CD8-positive, alpha-beta memory T cell (primary cell): ENCODE data around the gene WTIP. TPM values are rescaled to one million over a fixed set of nuclear protein-coding genes. Genes with fewer than 3 reads are reported as not detected.

Source experiments
- CTCF ChIA-PET: fragments of 350-600 bp; sonication (Branson Sonifier 250); formaldehyde crosslinking; loops from one replicate; lab custom pipeline; 2021; ENCODE audit warnings: antibody characterized with exemption; lab: Charles Lee
- POLR2A ChIA-PET: fragments of 350-600 bp; sonication (Branson Sonifier 250); formaldehyde crosslinking; loops from one replicate; lab custom pipeline; 2021; ENCODE audit warnings: antibody characterized with exemption; lab: Charles Lee
- DNase-seq, 5 donors: peaks; one replicate each; pipeline versions ENCODE4 v3.0.0 to v3.0.0-alpha.2; 2020 to 2022; ENCODE audit warnings: mixed read lengths in 1 of 5
- H3K27ac ChIP-seq: one replicate; pipeline ENCODE4 v1.7.0; 2013; ENCODE audit warnings: low read depth, mild to moderate bottlenecking, low read length, moderate library complexity
- H3K27me3 ChIP-seq: 2 replicates; pipeline ENCODE4 v1.7.0; 2013; ENCODE audit warnings: low read length, mild to moderate bottlenecking; ENCODE audit not compliant: insufficient read depth, poor library complexity, severe bottlenecking
- H3K36me3 ChIP-seq: 2 replicates; pipeline ENCODE4 v1.7.0; 2013; ENCODE audit warnings: mild to moderate bottlenecking, low read length, moderate library complexity; ENCODE audit not compliant: insufficient read depth
- H3K4me1 ChIP-seq: 2 replicates; pipeline ENCODE4 v1.7.0; 2013; ENCODE audit warnings: mild to moderate bottlenecking, low read length, moderate library complexity; ENCODE audit not compliant: insufficient read depth
- H3K4me3 ChIP-seq: 2 replicates; pipeline ENCODE4 v1.7.0; 2013; ENCODE audit warnings: mild to moderate bottlenecking, low read length
- H3K9me3 ChIP-seq: 2 replicates; pipeline ENCODE4 v1.7.0; 2013; ENCODE audit warnings: mild to moderate bottlenecking, low read length
- H3K27ac Mint-ChIP-seq, 8 donors: one replicate each; pipeline ENCODE4 v1.8.0; 2020 to 2021; ENCODE audit warnings: mixed read lengths in 8 of 8, mild to moderate bottlenecking in 6 of 8, inconsistent platforms in 3 of 8, moderate library complexity in 3 of 8
- H3K27me3 Mint-ChIP-seq, 2 donors: one replicate each; pipeline ENCODE4 v1.8.0; 2020 to 2021; ENCODE audit warnings: mixed read lengths in 2 of 2, mild to moderate bottlenecking in 1 of 2, moderate library complexity in 1 of 2
- H3K36me3 Mint-ChIP-seq, 3 donors: one replicate each; pipeline ENCODE4 v1.8.0; 2020 to 2021; ENCODE audit warnings: mixed read lengths in 3 of 3, inconsistent platforms in 1 of 3, mild to moderate bottlenecking in 1 of 3
- H3K4me1 Mint-ChIP-seq, 3 donors: one replicate each; pipeline ENCODE4 v1.8.0; 2020 to 2021; ENCODE audit warnings: mixed read lengths in 3 of 3, inconsistent platforms in 1 of 3, mild to moderate bottlenecking in 1 of 3
- H3K4me3 Mint-ChIP-seq, 7 donors: one replicate each; pipeline ENCODE4 v1.8.0; 2020 to 2021; ENCODE audit warnings: mixed read lengths in 7 of 7, mild to moderate bottlenecking in 6 of 7, moderate library complexity in 4 of 7, inconsistent platforms in 2 of 7
- H3K9me3 Mint-ChIP-seq, 5 donors: one replicate each; pipeline ENCODE4 v1.8.0; 2020 to 2022; ENCODE audit warnings: mixed read lengths in 5 of 5, mild to moderate bottlenecking in 3 of 5, moderate library complexity in 2 of 5, inconsistent platforms in 1 of 5
- polyA plus RNA-seq: library from polyadenylated mRNA; unstranded; fragments of 300-500 nt; fragmentation: Illumina TruSeq; gene quantifications from one replicate; pipeline ENCODE4 v1.2.3, GENCODE V29; 2021
- total RNA-seq, 2 experiments: library from RNA; stranded (reverse); gene quantifications; one replicate each; pipeline ENCODE4 v1.2.3, GENCODE V29; 2021

Gene WTIP
- total and polyA plus RNA-seq, 3 experiments from 2014 or later, result 0.16 to 0.83 TPM; not detected in 1

GRCh38 chr19:34540811-34541557 is 59.4 kb downstream of the WTIP start:
- no peak for DNase-seq
- H3K36me3 Mint-ChIP-seq, result no peaks in the 10 kb centered on the region
- peaks cover 9 to 42% of the 10 kb centered on the region in 2 donors for H3K27me3 Mint-ChIP-seq
- no peaks in the 10 kb centered on the region for H3K36me3 ChIP-seq
- CTCF ChIA-PET, result interaction anchor here (0.7 kb wide), 1 partner anchor 12 kb away, joined by 3 read pairs; no protein-coding TSS in a partner anchor
- no peaks in the 10 kb centered on the region for H3K27me3 ChIP-seq
- H3K27ac ChIP-seq, result no peak overlapping the region
- no peak overlapping the region for H3K4me3 Mint-ChIP-seq
- no peak overlapping the region for H3K4me3 ChIP-seq
- no peaks in the 10 kb centered on the region for H3K4me1 Mint-ChIP-seq
- H3K27ac Mint-ChIP-seq, result no peak overlapping the region
- H3K9me3 Mint-ChIP-seq, result peaks cover 16 to 37% (median 22%) of the 10 kb centered on the region in 5 donors
- no peaks in the 10 kb centered on the region for H3K4me1 ChIP-seq
- H3K9me3 ChIP-seq, result no peaks in the 10 kb centered on the region
- POLR2A ChIA-PET, result no interaction called here

- POLR2A ChIA-PET, result no interaction called here
These were observed 68.3 kb downstream of the WTIP start for GRCh38 chr19:34549833-34550232.

GRCh38 chr19:34555447-34555846 is 73.9 kb downstream of the WTIP start:
- H3K4me1 ChIP-seq, result no peaks in the 10 kb centered on the region
- H3K27ac ChIP-seq, result no peak overlapping the region
- Mint-ChIP-seq H3K36me3 (no peaks in the 10 kb centered on the region), H3K9me3 (peaks cover under 1 to 12% (median 3%) of the 10 kb centered on the region in 5 donors), H3K4me1 (no peaks in the 10 kb centered on the region), H3K27me3 (peaks cover 33 to 65% of the 10 kb centered on the region in 2 donors), H3K4me3 (no peak overlapping the region), H3K27ac (no peak overlapping the region)
- no peaks in the 10 kb centered on the region for H3K27me3 ChIP-seq
- CTCF ChIA-PET, result no interaction called here
- no peak for DNase-seq
- POLR2A ChIA-PET, result no interaction called here
- no peaks in the 10 kb centered on the region for H3K9me3 ChIP-seq
- no peak overlapping the region for H3K4me3 ChIP-seq
- no peaks in the 10 kb centered on the region for H3K36me3 ChIP-seq

More at GRCh38 chr19:34549833-34550232, 68.3 kb downstream of the WTIP start:
- Mint-ChIP-seq H3K4me3 (no peak overlapping the region), H3K36me3 (peaks cover 0 to 7% (median 3%) of the 10 kb centered on the region in 3 donors), H3K27me3 (peaks cover 20 to 25% of the 10 kb centered on the region in 2 donors), H3K9me3 (peaks cover 14 to 38% (median 24%) of the 10 kb centered on the region in 5 donors), H3K27ac (no peak overlapping the region), H3K4me1 (no peaks in the 10 kb centered on the region)
- Histone ChIP-seq H3K36me3 (no peaks in the 10 kb centered on the region), H3K9me3 (peaks cover 5% of the 10 kb centered on the region), H3K27ac (no peak overlapping the region), H3K4me3 (no peak overlapping the region), H3K27me3 (no peaks in the 10 kb centered on the region), H3K4me1 (no peaks in the 10 kb centered on the region)
- no peak for DNase-seq
- CTCF ChIA-PET, result no interaction called here

- H3K27ac ChIP-seq, result no peak overlapping the region
- H3K9me3 ChIP-seq, result no peaks in the 10 kb centered on the region
- POLR2A ChIA-PET, result no interaction called here
- no peaks in the 10 kb centered on the region for H3K36me3 Mint-ChIP-seq
- no peaks in the 10 kb centered on the region for H3K36me3 ChIP-seq
- CTCF ChIA-PET, result no interaction called here
- H3K9me3 Mint-ChIP-seq, result peaks cover 0 to 9% (median 2%) of the 10 kb centered on the region in 5 donors
- no peaks in the 10 kb centered on the region for H3K27me3 ChIP-seq
- no peaks in the 10 kb centered on the region for H3K4me1 ChIP-seq
- H3K27me3 Mint-ChIP-seq, result peaks cover 35 to 65% of the 10 kb centered on the region in 2 donors
- H3K27ac Mint-ChIP-seq, result no peak overlapping the region
- H3K4me3 ChIP-seq, result no peak overlapping the region
- H3K4me3 Mint-ChIP-seq, result no peak overlapping the region
- no peaks in the 10 kb centered on the region for H3K4me1 Mint-ChIP-seq
- no peak for DNase-seq
These were observed 74.9 kb downstream of the WTIP start for GRCh38 chr19:34556488-34556887.

- no peak overlapping the region for H3K4me3 Mint-ChIP-seq
- H3K4me1 Mint-ChIP-seq, result no peaks in the 10 kb centered on the region
- H3K4me1 ChIP-seq, result no peaks in the 10 kb centered on the region
- H3K27me3 ChIP-seq, result no peaks in the 10 kb centered on the region
- H3K36me3 Mint-ChIP-seq, result no peaks in the 10 kb centered on the region
- no peaks in the 10 kb centered on the region for H3K36me3 ChIP-seq
- ChIA-PET CTCF (no interaction called here), POLR2A (no interaction called here)
- H3K9me3 Mint-ChIP-seq, result peaks cover 2 to 15% (median 7%) of the 10 kb centered on the region in 5 donors
- peaks cover 32 to 56% of the 10 kb centered on the region in 2 donors for H3K27me3 Mint-ChIP-seq
- no peak overlapping the region for H3K27ac Mint-ChIP-seq
- H3K27ac ChIP-seq, result no peak overlapping the region
- no peaks in the 10 kb centered on the region for H3K9me3 ChIP-seq
- DNase-seq, result no peak
- H3K4me3 ChIP-seq, result no peak overlapping the region
These were observed 77.5 kb downstream of the WTIP start for GRCh38 chr19:34559045-34559444.

GRCh38 chr19:34560229-34560628 is 78.7 kb downstream of the WTIP start:
- no peak overlapping the region for H3K4me3 Mint-ChIP-seq
- CTCF ChIA-PET, result no interaction called here
- no peak overlapping the region for H3K27ac Mint-ChIP-seq

More at GRCh38 chr19:34560229-34560628, 78.7 kb downstream of the WTIP start:
- Histone ChIP-seq H3K27ac (no peak overlapping the region), H3K4me3 (no peak overlapping the region), H3K4me1 (no peaks in the 10 kb centered on the region), H3K27me3 (no peaks in the 10 kb centered on the region), H3K9me3 (no peaks in the 10 kb centered on the region), H3K36me3 (no peaks in the 10 kb centered on the region)
- H3K27me3 Mint-ChIP-seq, result peaks cover 26 to 48% of the 10 kb centered on the region in 2 donors
- no peaks in the 10 kb centered on the region for H3K36me3 Mint-ChIP-seq
- POLR2A ChIA-PET, result no interaction called here
- H3K9me3 Mint-ChIP-seq, result peaks cover 2 to 19% (median 10%) of the 10 kb centered on the region in 5 donors
- H3K4me1 Mint-ChIP-seq, result no peaks in the 10 kb centered on the region
- DNase-seq, result no peak

Other genes starting within 250 kb of the WTIP start
- 10 to 100 TPM; 12.1 to 13.5 TPM for gene GARRE1, start 227.2 kb upstream of the WTIP start, total RNA-seq
- 6.1 TPM for gene GARRE1, start 227.2 kb upstream of the WTIP start, polyA plus RNA-seq
- 100 to 1,000 TPM; 478 to 484 TPM for gene GPI, start 116.6 kb upstream of the WTIP start, total RNA-seq
- gene GPI, start 116.6 kb upstream of the WTIP start, polyA plus RNA-seq, result 213 TPM
- 10 to 100 TPM; 40.0 to 46.2 TPM for gene PDCD2L, start 77.4 kb upstream of the WTIP start, total RNA-seq
- gene PDCD2L, start 77.4 kb upstream of the WTIP start, polyA plus RNA-seq, result 19.9 TPM
- gene UBA2, start 53.4 kb upstream of the WTIP start, total RNA-seq, result 100 to 1,000 TPM; 146 to 161 TPM
- 101 TPM for gene UBA2, start 53.4 kb upstream of the WTIP start, polyA plus RNA-seq
- gene SCGB2B2, start 195.4 kb downstream of the WTIP start, total RNA-seq, result under 1 TPM; 0.22 to 0.29 TPM
- not detected for gene SCGB2B2, start 195.4 kb downstream of the WTIP start, polyA plus RNA-seq
- 10 to 100 TPM; 13.4 to 14.8 TPM for gene ZNF302, start 195.9 kb downstream of the WTIP start, total RNA-seq
- 16.0 TPM for gene ZNF302, start 195.9 kb downstream of the WTIP start, polyA plus RNA-seq